ENCODE data around the gene LPP.
A peak's percentile ranks its signal among the peaks of the same experiment; 100 is the strongest.

LPP gene

DNA sequence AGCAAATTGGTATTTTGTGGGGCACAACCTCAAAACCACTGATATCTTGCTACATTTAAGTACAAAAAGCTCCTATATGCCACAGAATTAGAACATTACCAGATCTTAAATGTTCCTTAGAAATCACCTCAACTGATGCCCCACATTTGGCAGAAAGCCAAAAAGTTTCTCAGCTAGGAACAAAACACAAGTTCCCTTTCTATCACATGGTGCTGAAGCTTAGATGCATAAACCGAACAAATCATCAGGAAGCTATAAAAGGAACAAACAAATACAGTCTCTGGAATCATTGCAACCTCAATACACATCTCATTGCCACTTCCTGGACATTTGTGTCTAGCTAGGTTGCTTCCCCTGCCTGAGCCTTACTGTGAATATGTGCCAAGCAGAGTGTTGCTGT is 492.6 kb downstream of the LPP start:
- DNase-seq: peak; percentile 16

DNA sequence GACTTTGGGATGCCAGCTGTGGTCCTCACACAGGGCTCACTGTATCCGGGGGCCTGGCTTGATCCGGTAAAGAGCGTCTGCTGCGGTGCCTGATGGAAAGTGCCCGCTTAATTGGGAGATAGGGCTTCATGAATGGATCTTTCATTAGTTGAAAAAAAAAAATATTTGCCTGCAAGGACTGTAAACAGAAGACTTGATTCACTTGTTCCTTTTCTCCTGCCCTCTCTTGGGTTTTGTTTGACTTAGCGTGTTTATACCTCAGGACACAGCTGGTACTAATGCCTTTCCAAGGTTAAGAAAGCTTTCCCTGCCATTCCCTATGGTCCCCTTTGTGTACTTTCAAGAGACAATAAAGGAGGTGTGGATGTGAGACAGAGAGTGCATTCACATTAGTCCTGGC is 493.3 kb downstream of the LPP start:
- H3K9ac ChIP-seq (ENCODE audit: low read length): no peak overlapping the region
- H3K36me3 ChIP-seq (replicated peaks; ENCODE audit: insufficient read depth, low read length): no peaks in the 10 kb centered on the region
- no peaks in the 10 kb centered on the region for H4K20me1 ChIP-seq (ENCODE audit: insufficient read depth, low read length)
- H3K79me2 ChIP-seq (ENCODE audit: low read length): no peaks in the 10 kb centered on the region
- no peaks in the 10 kb centered on the region for H3K4me1 ChIP-seq (ENCODE audit: low read length)
- H3F3A ChIP-seq (ENCODE audit: insufficient read depth, low read length): no peaks in the 10 kb centered on the region
- H3K4me2 ChIP-seq (ENCODE audit: low read depth, low read length): no peak overlapping the region
- H3K9me2 ChIP-seq (replicated peaks; ENCODE audit: insufficient read depth, low read length): no peaks in the 10 kb centered on the region
- no peaks in the 10 kb centered on the region for H3K9me3 ChIP-seq (replicated peaks; ENCODE audit: insufficient read depth, low read length)
- no peak for DNase-seq
- TF ChIP-seq EZH2phosphoT487 (IDR thresholded peaks at IDR 0.05; ENCODE audit: low read length): no peak
- no peak for TF ChIP-seq EZH2 (optimal IDR thresholded peaks at IDR 0.05; ENCODE audit: low read depth, low read length)
- no peak for TF ChIP-seq CTCF (IDR thresholded peaks at IDR 0.05; ENCODE audit: low read length)
- H3K4me3 ChIP-seq (ENCODE audit: low read length): no peak overlapping the region
- no peaks in the 10 kb centered on the region for H3K27me3 ChIP-seq (replicated peaks; ENCODE audit: insufficient read depth, low read length)
- H2AFZ ChIP-seq (ENCODE audit: low read length): no peak overlapping the region
- H3K27ac ChIP-seq (ENCODE audit: low read length): no peak overlapping the region

More for the DNA sequence above, 492.6 kb downstream of the LPP start:
- TF ChIP-seq EZH2 (optimal IDR thresholded peaks at IDR 0.05; ENCODE audit: low read depth, low read length): no peak
- no peak for TF ChIP-seq EZH2phosphoT487 (IDR thresholded peaks at IDR 0.05; ENCODE audit: low read length)
- TF ChIP-seq CTCF (IDR thresholded peaks at IDR 0.05; ENCODE audit: low read length): no peak
- Histone ChIP-seq H3F3A (ENCODE audit: insufficient read depth, low read length) (no peaks in the 10 kb centered on the region), H4K20me1 (ENCODE audit: insufficient read depth, low read length) (no peaks in the 10 kb centered on the region), H3K9me3 (replicated peaks; ENCODE audit: insufficient read depth, low read length) (no peaks in the 10 kb centered on the region), H3K27ac (ENCODE audit: low read length) (no peak overlapping the region), H3K27me3 (replicated peaks; ENCODE audit: insufficient read depth, low read length) (no peaks in the 10 kb centered on the region), H3K79me2 (ENCODE audit: low read length) (no peaks in the 10 kb centered on the region), H3K9ac (ENCODE audit: low read length) (no peak overlapping the region), H3K4me1 (ENCODE audit: low read length) (no peaks in the 10 kb centered on the region), H3K9me2 (replicated peaks; ENCODE audit: insufficient read depth, low read length) (no peaks in the 10 kb centered on the region), H3K36me3 (replicated peaks; ENCODE audit: insufficient read depth, low read length) (no peaks in the 10 kb centered on the region), H3K4me2 (ENCODE audit: low read depth, low read length) (no peak overlapping the region), H3K4me3 (ENCODE audit: low read length) (no peak overlapping the region), H2AFZ (ENCODE audit: low read length) (no peak overlapping the region)

- H3K9me2 ChIP-seq (replicated peaks; ENCODE audit: insufficient read depth, low read length): no peaks in the 10 kb centered on the region
- no peaks in the 10 kb centered on the region for H3K36me3 ChIP-seq (replicated peaks; ENCODE audit: insufficient read depth, low read length)
- no peaks in the 10 kb centered on the region for H3K27me3 ChIP-seq (replicated peaks; ENCODE audit: insufficient read depth, low read length)
- no peaks in the 10 kb centered on the region for H4K20me1 ChIP-seq (ENCODE audit: insufficient read depth, low read length)
- no peak for TF ChIP-seq CTCF (IDR thresholded peaks at IDR 0.05; ENCODE audit: low read length)
- TF ChIP-seq EZH2 (optimal IDR thresholded peaks at IDR 0.05; ENCODE audit: low read depth, low read length): no peak
- no peak for TF ChIP-seq EZH2phosphoT487 (IDR thresholded peaks at IDR 0.05; ENCODE audit: low read length)
- no peaks in the 10 kb centered on the region for H3K4me1 ChIP-seq (ENCODE audit: low read length)
- no peak for DNase-seq
- no peaks in the 10 kb centered on the region for H3F3A ChIP-seq (ENCODE audit: insufficient read depth, low read length)
- no peak overlapping the region for H2AFZ ChIP-seq (ENCODE audit: low read length)
- H3K9me3 ChIP-seq (replicated peaks; ENCODE audit: insufficient read depth, low read length): no peaks in the 10 kb centered on the region
- no peaks in the 10 kb centered on the region for H3K79me2 ChIP-seq (ENCODE audit: low read length)
- no peak overlapping the region for H3K4me2 ChIP-seq (ENCODE audit: low read depth, low read length)
- no peak overlapping the region for H3K9ac ChIP-seq (ENCODE audit: low read length)
- no peak overlapping the region for H3K4me3 ChIP-seq (ENCODE audit: low read length)
- H3K27ac ChIP-seq (ENCODE audit: low read length): no peak overlapping the region
These were observed 495.6 kb downstream of the LPP start for GRCh38 chr3:188649521-188649920.

All from MM.1S (cell line).